Pancreas (tissue), 10 donors: Measurements from ENCODE around the gene ZNF473. TPM values are rescaled to one million over a fixed set of nuclear protein-coding genes. Genes with fewer than 3 reads are reported as not detected.

Source experiments
- ATAC-seq, 4 donors: fragments of 200-7000 bp; cut with Tn5 transposase; one replicate each; pipeline versions ENCODE4 v1.8.0 to v1.9.1; 2020; ENCODE audit warnings: mild to moderate bottlenecking in 4 of 4, moderate library complexity in 4 of 4
- DNase-seq, 6 donors: peaks; one replicate each; pipeline ENCODE4 v3.0.0-alpha.2; 2020
- FAIRE-seq: peaks from 2 replicates; lab custom pipeline; 2012; peaks lifted over from hg19 to GRCh38; lab: Jason Lieb, UNC
- H3K27ac ChIP-seq, 4 donors: fragments of 200-600 bp; sonication (generic); 1 replicate in 3 of 4; 2 replicates in 1 of 4; pipeline versions ENCODE4 v1.5.0 to v1.8.0; 2020
- H3K27me3 ChIP-seq, 4 donors: fragments of 200-600 bp; one replicate each; pipeline ENCODE4 v1.8.0; 2021
- H3K36me3 ChIP-seq, 3 donors: fragments of 200-600 bp; sonication (generic) in 1 of 3; one replicate each; pipeline versions ENCODE4 v1.5.0 to v1.8.0; 2020 to 2021
- H3K4me1 ChIP-seq, 3 donors: fragments of 200-600 bp; one replicate each; pipeline ENCODE4 v1.8.0; 2021
- H3K4me3 ChIP-seq, 4 donors: fragments of 200-600 bp; sonication (generic) in 2 of 4; one replicate each; pipeline versions ENCODE4 v1.5.0 to v1.8.0; 2020 to 2021
- H3K9me3 ChIP-seq, 4 donors: fragments of 200-600 bp; one replicate each; pipeline ENCODE4 v1.8.0; 2021
- CTCF ChIP-seq, 4 donors: fragments of 200-600 bp; sonication (generic) in 3 of 4; IDR thresholded peaks; one replicate each; pipeline versions ENCODE4 v1.5.0 to v1.8.0; 2021; ENCODE audit warnings: antibody characterized with exemption in 4 of 4
- WGBS, 2 donors: extraction: QIAGEN DNeasy Blood & Tissue Kit; methylation state at CpG; one replicate each; pipeline ENCODE4 v1.1.7; 2013; 5-methylcytosine and 5-hydroxymethylcytosine counted together
- intact Hi-C, 3 donors: fragments of 100-400 bp; cut with DNase I; formaldehyde crosslinking; loops; one replicate each; pipeline versions ENCODE4 v1.11.1 to v1.14.2; 2022
- polyA plus RNA-seq, 2 donors: library from polyadenylated mRNA; stranded (reverse); fragments of 200-250 nt; gene quantifications; one replicate each; pipeline ENCODE4 v1.2.3, GENCODE V29; 2013
- total RNA-seq, 6 donors: library from RNA; stranded (reverse); fragmentation: NEBNext Ultra II Directional in 4 of 6; extraction: Animal tissue kit (Norgen Biotek cat#: 25700) in 4 of 6; gene quantifications; one replicate each; pipeline versions ENCODE4 v1.2.1 to v1.2.4, GENCODE V29; 2021 to 2023
- donor health status: healthy with polysubstance abuse.
- donor health status: DM: no; HTN: no; CAD: no; lungs with moderate emphysema.
- donor health status: DM: no; HTN: no; CAD: no.
- donor health status: control.
- donor health status: control.
- donor health status: Bipolar disorder and iron deficiency.
- donor health status: DM: yes; HTN: yes; CAD: no.
- donor health status: DM: no; HTN: no; CAD: no.
- donor health status: DM: no; HTN: no; CAD: no.
- donor health status: DM: yes; HTN: yes; CAD: no.

The ZNF473 gene
- total RNA-seq = 1 to 10 TPM; 3.7 to 6.3 (median 4.2) TPM
- polyA plus RNA-seq = 1 to 10 TPM; 1.9 to 2.8 TPM

DNA sequence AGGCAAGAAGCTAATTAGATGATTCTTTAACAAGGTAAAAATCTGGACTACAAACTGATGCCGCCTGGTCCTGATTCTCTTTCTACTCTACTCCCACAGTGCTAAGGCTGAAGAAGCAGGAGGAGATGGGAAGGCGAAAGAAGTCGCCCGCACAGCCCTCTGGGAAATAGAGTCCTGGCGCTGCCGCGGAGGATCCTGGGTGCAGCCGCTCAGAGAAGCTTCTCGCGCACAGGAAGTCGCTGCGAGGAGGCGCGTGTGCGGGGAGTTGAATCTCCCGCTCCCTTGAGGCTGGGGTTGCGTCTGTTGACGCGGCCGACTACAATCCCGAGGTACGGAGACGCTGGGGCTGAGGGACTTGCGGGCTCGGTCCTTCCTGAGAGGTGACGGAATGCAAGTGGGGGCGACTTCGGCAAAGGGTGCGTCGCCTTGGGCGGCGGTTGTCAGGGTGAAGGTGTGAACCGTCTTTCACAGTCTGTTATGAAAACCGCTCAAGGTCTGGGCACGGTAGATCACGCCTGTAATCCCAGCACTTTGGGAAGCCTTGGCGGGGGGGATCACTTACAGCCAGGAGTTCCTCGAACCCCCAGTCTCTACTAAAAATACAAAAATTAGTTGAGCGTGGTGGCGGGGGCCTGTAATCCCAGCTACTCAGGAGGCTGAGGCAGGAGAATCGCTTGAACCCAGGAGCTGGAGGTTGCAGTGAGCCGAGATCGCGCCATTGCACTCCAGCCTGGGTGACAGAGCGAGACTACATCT lies at the start of gene ZNF473:
TSS of gene ZNF473 (plus strand) at position 212 of the 756 bp plus-strand sequence. CDS start 5,078 bp downstream, outside the sequence.
- H3K27ac ChIP-seq = peak within 1 kb of the TSS; percentile 75 to 89 (median 84)
- ATAC-seq = peak; percentile 84 to 93 (median 88)
- intact Hi-C loops = no loop called here
- H3K9me3 ChIP-seq = no peaks in the 10 kb centered on the region
- no peaks in the 10 kb centered on the region for H3K27me3 ChIP-seq
- FAIRE-seq = no peak
- TF ChIP-seq CTCF (IDR thresholded peaks at IDR 0.05) = no peak
- peak within 1 kb of the TSS; percentile 82 to 98 (median 93) for H3K4me3 ChIP-seq
- DNase-seq = peak; percentile 90 to 97 (median 92)
- WGBS, 2 donors = 8% methylated on average over 44 to 45 of the region's 45 CpGs
- no peaks in the 10 kb centered on the region for H3K36me3 ChIP-seq
- H3K4me1 ChIP-seq = peaks cover 0 to 18% (median 7%) of the 10 kb centered on the region in 3 donors

- peaks cover 0 to 10% (median 0%) of the 10 kb centered on the region in 3 donors for H3K36me3 ChIP-seq
- no peak for FAIRE-seq
- H3K27me3 ChIP-seq = no peaks in the 10 kb centered on the region
- TF ChIP-seq CTCF (IDR thresholded peaks at IDR 0.05) = no peak
- no peaks in the 10 kb centered on the region for H3K9me3 ChIP-seq
- H3K4me3 ChIP-seq = no peak overlapping the region
- intact Hi-C loops = no loop called here
- DNase-seq = no peak
- peaks cover 0 to 8% (median 0%) of the 10 kb centered on the region in 3 donors for H3K4me1 ChIP-seq
- no peak for ATAC-seq
- WGBS, 2 donors = 61 to 66% methylated on average over 3 of the region's 3 CpGs
- no peak overlapping the region for H3K27ac ChIP-seq
Observed at GRCh38 chr19:49976496-49976895, 49.3 kb upstream of the ZNF473 start.

DNA sequence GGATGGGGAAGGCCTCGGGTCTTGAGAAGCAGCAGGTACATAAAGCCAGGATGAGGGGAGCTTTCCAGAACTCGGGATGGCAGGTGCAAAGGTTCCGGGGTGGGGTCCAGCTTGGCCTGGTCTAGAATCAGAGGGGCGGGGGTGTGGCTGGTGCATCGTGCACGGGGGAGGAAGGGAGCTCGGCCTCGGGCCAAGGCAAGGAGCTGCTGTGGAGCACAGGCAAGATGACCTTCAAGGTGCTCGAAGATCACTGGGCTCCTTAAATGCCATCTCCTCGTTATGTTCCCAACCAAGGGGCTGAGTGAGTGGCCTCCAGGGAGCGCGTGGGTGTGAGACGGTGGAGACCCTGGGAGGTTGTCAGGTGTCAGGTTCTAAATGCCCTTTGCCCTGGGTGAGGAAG lies 48.7 kb upstream of the ZNF473 start:
- no peak for DNase-seq
- Histone ChIP-seq H3K9me3 (no peaks in the 10 kb centered on the region), H3K4me1 (peaks cover 0 to 4% (median under 1%) of the 10 kb centered on the region in 3 donors), H3K27ac (no peak overlapping the region), H3K27me3 (no peaks in the 10 kb centered on the region), H3K4me3 (no peak overlapping the region), H3K36me3 (peaks cover 0 to 10% (median 0%) of the 10 kb centered on the region in 3 donors)
- no peak for FAIRE-seq
- intact Hi-C loops = no loop called here
- no peak for ATAC-seq
- no peak for TF ChIP-seq CTCF (IDR thresholded peaks at IDR 0.05)
- WGBS, 2 donors = 82 to 86% methylated on average over 13 of the region's 13 CpGs

GRCh38 chr19:49977881-49978280 lies 47.9 kb upstream of the ZNF473 start:
- intact Hi-C loops = no loop called here
- ATAC-seq = no peak
- Histone ChIP-seq H3K4me1 (peaks cover 0 to 8% (median 0%) of the 10 kb centered on the region in 3 donors), H3K4me3 (no peak overlapping the region), H3K27me3 (no peaks in the 10 kb centered on the region), H3K9me3 (no peaks in the 10 kb centered on the region), H3K27ac (no peak overlapping the region), H3K36me3 (peaks cover 0 to 10% (median 0%) of the 10 kb centered on the region in 3 donors)
- TF ChIP-seq CTCF (IDR thresholded peaks at IDR 0.05) = no peak
- DNase-seq = no peak
- FAIRE-seq = no peak
- 87 to 89% methylated on average over 18 of the region's 18 CpGs for WGBS, 2 donors

DNA sequence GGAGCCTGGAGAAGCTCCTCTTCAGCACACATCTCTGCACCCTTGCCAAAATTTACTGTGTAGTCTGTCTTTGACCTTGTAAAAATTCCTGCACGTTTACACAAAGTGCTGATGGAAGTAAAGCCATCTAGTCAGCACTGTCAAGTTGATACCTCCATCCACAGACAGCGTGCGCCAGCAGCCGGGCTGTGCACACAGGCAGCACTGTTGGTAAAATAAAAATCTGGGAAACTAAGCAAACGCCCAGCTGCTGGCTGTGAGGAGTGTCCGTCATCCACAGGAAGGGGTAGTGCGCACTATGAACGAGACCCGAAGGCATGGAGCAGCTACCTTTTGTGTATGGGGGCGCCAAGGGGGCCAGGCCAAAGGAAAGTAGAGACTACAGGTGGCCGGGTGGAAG lies 47.5 kb upstream of the ZNF473 start:
- DNase-seq (no peak), FAIRE-seq (no peak), ATAC-seq (no peak)
- Histone ChIP-seq H3K9me3 (no peaks in the 10 kb centered on the region), H3K4me3 (no peak overlapping the region), H3K36me3 (peaks cover 0 to 10% (median 0%) of the 10 kb centered on the region in 3 donors), H3K27ac (no peak overlapping the region), H3K27me3 (no peaks in the 10 kb centered on the region), H3K4me1 (peaks cover 0 to 9% (median 0%) of the 10 kb centered on the region in 3 donors)
- no peak for TF ChIP-seq CTCF (IDR thresholded peaks at IDR 0.05)
- intact Hi-C loops = no loop called here
- 84 to 85% methylated on average over 11 of the region's 11 CpGs for WGBS, 2 donors
